Stimulated activated CD8-positive, alpha-beta memory T cell treated with anti-CD3 and anti-CD28 coated beads, Interleukin-4, amount 100 ng/mL, for 24 hours (primary cell): ENCODE measurements around the gene MYOD1.

Source experiments
- DNase-seq: peaks from one replicate; pipeline ENCODE4 v3.0.0-alpha.2; 2020; ENCODE audit warnings: low read depth

Gene MYOD1

DNA sequence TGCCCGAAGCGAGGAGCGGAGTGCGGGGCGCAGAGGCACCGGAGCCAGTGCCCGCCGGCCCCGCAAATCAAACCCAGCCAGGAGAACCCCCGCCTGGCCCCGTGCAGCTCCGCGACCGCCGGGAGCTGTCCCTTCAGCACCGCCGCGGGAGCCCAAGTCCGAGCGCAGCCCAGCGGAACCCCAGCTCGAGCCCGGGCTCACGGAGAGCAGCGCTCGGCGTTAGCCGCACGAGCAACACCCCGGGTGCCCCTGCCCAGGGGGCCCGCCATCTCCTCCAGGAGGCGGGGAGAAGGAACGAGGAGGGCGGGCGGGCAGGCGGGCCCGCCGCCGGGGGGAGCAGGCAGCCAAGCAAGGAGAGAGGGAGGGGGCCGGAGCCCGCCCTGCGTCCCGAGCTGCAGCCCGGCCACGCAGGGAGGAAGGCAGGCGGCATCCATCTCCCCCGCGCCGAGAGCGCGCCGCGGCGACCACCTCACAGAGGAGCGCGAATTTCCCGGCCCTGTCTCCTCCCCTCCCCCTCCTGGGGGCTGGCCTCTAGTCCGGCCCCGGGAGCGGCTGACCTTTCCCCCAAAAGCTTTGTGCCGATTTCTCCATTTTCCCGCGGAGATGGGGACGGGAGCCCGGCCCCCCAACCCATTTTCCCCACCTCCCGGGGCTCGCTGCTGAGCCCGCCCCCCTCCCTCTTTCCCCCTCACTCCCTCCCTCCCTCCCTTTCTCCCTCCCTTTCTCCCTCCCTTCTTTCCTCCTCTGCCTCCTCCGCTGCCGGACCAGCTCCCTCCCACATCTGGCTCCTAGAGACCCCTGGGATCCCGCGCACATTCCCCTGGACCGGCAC, 15.8 kb downstream of the MYOD1 start:
- peak; percentile 24 for DNase-seq

DNA sequence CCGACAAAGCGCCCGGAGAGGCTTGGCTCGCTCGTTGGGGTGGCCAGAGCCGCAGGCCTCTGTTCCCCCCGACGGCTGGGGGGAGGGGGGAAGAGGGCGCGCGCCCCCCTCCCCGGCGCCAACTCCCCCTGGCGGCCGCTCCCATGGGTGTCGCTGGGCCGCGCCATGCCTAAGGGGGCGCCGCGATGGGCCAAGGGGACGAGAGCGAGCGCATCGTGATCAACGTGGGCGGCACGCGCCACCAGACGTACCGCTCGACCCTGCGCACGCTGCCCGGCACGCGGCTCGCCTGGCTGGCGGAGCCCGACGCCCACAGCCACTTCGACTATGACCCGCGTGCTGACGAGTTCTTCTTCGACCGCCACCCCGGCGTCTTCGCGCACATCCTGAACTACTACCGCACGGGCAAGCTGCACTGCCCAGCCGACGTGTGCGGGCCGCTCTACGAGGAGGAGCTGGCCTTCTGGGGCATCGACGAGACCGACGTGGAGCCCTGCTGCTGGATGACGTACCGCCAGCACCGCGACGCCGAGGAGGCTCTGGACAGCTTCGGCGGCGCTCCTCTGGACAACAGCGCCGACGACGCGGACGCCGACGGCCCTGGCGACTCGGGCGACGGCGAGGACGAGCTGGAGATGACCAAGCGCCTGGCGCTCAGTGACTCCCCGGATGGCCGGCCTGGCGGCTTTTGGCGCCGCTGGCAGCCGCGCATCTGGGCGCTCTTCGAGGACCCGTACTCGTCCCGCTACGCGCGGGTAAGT, 16.6 kb downstream of the MYOD1 start:
- no peak for DNase-seq

DNA sequence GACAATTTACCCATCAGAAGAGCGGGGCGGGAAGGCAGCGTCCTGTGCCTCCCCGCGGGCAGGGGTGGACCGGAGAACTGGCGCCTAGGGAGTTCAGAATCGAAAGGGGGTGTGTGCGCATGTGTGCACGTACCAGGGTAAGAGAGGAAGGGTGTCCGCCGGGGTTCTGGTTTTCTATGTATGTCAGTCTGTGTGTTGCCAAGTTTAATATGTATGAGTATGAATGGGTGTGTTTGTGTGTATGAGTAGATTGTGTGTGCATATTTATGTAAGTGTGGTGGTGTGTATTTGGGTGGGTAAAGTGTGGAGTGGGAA, 17.2 kb downstream of the MYOD1 start:
- no peak for DNase-seq

DNA sequence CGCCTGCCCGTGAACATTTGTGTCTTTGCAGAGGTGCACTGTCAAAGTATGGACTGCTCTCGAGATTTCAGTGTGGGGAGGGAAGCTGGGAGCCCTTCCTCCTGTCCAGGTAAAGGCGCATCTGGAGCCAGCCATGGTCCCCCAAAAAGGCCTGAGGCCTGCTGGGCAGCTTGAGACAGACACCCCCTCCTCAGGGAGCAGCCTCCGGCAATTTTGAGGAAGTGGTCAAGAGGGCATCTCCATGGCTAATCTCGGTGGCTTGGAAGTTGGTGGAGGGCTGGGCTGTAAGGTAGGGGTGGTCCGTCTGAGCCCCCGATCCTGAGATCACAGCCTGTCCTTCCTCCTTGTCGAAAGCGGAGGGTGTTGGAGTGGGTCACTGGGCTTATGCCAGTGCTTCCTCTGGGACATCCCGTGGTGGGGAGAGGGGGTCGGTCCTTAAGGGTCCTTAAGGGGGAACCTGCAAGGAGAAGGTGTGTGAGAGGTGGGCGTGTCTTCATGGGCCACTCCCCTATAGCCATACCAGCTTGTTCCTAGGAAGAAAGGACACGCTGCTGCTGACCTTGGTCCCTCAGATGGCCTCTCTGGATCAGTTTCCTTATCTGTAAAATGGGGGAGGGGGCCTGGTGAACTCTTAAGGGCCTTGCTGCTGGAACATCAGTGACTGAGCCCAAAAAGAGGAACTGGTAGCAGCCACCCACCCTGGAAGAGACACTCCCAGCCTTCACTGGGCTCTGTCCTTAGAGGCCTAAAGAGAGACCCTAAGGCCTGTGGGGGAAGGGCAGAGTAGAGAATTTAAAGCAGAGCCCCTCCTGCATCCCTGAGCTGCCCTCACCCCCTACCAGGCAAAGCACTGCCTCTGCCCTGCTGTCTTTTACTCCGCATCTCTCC, 17.8 kb downstream of the MYOD1 start:
- DNase-seq, result no peak

DNA sequence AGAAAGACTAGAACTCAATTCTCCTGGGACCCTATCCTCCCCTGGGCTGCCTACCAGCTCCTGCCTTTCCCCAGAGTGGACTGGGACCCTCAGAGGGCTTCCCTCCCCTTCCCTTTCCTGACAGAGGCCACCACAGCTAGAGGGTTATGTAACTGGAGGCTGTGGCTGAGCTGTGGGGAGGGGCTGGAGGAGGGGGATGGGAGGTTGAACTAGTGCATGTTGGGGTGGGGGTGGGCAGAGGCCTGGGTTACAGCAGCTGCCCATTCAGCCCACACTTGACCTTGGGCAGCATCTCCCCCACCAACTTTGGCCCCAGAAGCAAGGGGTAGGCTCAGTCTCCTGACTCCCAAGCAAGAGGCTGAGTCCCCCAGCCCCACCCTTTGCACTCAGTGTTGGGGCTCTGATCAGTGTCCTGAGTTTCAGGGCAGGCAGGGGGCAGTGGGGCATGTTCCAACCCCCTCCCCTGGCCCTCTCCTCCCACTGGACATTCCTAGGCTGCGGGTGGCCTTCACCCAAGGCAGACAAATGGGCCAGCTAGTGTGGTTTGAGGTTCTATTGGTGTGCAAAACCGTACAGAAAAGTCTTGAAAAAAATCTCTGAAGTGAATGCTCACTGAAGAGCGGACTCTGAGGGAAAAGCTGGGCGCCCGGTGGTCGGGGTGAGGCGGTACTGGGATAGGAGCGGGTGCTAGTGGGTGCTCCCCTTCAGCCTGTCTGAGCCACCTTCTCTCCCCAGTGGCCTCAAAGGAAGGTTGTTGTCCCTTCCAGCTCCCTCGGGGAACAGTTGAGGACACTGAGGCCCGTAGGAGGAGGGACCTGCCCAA, 19.0 kb downstream of the MYOD1 start:
- no peak for DNase-seq

DNA sequence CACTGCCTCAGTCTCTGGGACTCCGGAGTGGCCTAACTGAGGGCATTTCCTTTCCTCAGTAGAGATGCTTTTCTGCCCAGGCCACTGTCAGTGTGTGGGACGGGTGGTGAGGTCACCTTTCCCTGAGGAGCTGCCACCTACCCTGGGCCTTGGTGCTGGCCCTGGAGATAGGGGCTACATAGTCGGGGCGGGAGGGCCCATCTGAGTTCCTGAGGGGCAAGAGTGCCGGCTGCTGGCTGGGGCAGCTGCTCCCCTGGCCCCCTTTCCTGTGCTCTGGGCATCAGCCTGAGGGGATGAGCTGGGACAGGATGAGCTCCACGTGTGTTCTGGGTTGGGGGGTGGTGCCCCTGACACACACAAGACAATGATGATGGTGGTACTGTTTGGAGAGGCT, 20.6 kb downstream of the MYOD1 start:
- DNase-seq, result no peak

DNA sequence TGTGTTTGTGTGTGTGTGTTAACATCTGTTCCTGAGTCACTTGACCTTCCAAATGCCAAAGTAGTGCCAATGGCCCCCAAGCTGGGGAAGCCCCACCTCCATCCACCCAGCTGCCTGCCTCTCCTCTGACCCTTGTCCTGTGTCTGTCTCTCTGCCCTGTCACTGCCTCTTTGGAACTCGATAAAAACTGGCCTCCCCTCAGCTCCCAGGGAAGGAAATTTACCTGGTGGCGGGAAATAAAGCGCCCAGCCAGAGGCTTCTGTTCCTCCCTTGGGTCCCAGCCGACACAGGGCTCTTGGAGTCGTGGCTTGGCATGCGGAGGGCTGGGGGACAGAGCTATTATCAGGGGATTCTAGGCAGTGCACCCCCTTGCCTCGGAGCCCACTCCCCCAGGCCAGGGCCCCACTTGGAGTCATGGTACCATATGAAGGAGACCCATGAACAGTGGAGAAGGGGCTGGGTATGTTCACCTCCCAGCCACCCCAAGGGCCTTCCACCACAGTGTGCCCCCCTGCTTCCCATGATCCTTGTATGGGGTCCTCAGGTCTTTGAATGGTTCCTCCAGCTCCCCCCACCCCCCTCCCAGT, 21.4 kb downstream of the MYOD1 start:
- no peak for DNase-seq

DNA sequence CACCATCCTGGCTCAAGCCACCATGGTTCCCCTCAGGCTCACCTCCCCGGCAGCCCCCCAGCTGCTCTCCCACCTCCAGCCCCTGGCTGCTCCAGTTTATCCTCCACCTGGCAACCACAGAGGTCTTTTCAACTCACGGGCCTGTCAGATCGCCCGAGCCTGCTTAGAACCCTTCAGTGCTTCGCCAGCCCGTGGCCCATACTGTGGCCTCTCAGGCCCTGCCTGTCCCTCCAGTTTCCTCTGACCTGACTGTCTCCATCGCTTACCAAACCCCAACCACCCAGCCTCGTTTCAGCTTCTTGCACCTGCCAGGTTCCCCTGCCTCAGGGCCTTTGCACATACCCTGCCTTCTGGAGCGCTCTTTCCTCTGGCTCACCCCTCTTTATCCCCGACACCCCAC, 22.1 kb downstream of the MYOD1 start:
- no peak for DNase-seq

DNA sequence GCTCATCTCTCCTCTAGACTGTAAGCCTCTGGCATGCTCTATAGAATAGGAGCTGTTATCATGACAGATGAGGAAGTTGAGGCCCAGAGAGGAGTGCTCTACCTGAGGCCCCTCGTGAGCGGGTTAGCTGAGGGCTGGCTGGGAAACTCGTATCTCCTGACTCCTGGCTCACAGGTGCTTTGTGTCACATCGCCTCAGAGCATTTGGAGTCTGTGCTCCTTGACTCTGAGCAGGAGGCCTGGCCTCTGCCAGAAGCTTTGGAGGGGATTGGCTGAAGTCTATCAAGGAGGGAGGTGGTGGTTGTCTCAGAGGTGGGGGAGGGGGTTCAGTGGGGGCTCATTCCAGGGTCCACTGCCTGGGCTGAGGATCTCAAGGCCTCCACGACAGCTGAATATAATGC, 22.6 kb downstream of the MYOD1 start:
- no peak for DNase-seq

DNA sequence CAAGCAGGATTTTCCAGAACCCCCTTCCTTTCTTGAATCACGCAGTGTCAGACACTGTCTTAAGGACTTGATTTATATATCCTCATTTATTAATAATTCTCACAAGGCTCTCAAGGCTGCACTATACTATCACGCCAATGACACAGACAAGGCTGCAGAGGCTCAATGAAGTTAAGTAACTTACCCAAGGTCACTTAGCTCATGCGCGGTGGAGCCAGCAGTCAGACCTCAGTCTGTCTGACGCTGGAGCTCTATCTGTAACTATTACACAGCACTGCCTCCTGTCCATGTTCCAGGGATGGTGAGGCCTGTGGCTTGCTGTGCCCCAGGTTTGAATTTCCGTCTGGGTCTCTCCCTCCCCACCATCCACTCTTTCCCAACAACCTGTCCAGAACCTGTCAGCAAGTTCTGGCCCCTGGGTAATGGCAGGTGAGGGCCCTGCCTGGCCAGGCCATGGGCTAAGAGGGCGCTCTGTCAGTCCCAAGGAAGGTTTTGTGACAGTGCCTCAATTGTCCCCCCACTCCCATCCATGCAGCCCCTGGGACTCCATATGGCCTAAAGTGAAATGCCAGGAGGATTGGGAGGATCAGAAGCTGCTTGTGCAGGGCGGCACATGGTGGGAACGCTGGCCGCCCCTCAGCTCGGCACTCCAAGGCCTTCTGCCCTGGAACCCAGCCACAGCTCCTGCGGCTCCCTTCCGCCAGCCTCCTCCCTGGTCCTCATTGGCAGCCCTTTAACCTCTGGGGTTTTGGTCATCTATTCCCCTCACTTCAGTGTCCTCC, 23.8 kb downstream of the MYOD1 start:
- no peak for DNase-seq

DNA sequence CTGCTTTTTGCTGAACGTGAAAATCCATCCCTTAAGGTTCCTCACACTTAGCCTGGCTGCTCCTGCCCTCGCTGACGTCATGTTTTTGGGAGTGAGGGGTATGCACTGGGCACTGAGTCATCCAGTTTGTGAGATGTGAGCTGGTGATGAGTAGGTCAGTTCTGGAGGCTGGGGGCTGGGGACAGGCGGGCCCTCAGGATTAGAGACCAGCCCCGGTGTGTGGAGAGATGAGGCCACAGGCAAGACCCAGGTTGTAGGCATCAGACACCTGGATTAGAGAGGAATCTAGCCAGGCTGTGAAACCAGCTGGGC, 24.4 kb downstream of the MYOD1 start:
- no peak for DNase-seq

DNA sequence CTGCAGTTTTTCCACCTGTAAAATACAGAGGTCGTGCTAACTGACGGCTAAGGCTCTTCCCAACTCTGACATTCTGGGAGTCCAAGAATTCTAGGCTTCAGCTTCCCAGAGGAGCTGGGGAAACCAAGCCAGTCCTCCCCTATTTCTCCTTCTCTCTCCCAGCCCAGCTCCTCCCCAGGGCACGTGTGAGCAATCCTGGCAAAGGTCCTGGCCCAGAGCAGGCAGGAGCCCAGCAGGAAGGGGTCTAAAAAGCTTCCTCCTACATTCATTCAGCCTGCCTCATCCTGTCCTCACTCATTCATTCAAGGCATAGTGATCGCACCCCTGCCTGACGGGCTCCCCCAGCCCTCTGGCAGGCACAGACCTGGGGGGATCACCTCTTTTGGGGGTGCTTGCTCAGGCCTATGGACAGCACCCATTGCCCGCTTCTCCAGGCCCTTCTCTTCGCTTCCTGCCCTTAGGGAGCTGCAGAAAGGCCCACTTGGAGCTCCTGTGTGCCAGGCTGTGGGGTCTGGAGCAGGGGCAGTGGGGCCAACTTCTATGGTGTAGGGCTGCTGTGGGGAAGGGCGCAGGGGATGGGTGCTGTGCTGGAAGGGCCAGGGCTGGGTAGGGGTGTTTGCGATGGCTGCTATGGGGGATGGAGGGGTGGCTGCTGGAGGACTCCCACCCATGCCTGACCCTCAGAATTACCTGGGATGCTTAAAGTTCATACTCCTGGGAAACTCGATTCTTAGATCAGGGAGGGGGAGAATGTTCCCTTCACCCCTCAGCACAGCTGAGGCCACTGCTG, 25.0 kb downstream of the MYOD1 start:
- DNase-seq, result no peak

DNA sequence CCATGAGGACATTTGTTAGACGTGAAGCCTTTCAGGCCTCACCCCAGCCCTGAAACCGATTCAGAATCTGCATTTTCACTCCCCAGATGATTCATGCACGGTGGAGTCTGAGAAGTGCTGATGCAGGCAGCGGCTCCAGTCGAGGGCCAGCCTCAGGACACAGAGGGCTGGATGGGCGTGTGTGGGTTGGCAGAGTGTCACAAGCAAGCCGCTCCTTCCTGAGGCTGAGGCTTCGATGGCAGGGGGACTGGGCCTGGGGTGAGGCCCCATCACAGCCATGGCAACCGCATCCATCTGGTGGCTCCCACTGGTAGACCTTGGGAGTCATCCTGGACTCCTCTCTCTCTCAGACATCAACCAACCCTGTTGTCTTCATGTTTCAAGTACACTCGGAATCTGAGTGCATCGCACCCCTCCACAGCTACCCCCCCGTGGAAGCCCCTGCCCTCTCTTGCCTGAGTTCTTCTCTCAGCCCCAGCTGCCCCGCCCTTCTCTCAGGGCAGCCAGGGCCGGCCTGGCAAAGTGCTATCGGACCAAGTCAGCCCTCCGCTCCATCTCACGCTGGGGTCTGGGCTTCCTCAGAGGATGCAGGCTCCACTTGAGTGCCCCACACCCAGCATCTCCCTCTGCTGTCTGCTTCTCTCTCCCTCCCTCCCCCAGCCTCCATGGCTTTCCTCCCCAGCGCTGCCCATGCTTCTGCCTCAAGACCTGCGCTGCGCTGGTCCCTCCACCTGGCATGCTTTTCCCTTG, 25.8 kb downstream of the MYOD1 start:
- DNase-seq, result no peak

DNA sequence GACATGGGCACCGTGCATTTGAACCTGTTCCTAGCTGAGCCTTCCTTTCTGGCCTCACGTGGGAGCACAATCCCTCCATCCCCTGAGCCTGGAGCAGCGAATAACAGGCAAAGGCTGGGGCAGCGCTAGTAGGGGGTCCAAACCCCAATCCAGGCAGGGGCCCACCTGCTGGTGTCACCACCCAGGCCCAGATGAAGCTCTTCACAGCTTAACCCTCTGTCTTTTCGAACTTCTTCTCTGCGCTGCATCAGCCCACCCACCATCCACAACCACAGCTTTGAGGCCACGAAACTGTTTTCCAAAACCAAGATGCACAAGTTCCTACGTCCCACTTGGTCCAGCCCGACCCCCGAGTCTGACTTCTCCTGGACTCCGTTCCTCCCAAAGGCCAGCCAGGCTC, 26.7 kb downstream of the MYOD1 start:
- DNase-seq, result no peak

DNA sequence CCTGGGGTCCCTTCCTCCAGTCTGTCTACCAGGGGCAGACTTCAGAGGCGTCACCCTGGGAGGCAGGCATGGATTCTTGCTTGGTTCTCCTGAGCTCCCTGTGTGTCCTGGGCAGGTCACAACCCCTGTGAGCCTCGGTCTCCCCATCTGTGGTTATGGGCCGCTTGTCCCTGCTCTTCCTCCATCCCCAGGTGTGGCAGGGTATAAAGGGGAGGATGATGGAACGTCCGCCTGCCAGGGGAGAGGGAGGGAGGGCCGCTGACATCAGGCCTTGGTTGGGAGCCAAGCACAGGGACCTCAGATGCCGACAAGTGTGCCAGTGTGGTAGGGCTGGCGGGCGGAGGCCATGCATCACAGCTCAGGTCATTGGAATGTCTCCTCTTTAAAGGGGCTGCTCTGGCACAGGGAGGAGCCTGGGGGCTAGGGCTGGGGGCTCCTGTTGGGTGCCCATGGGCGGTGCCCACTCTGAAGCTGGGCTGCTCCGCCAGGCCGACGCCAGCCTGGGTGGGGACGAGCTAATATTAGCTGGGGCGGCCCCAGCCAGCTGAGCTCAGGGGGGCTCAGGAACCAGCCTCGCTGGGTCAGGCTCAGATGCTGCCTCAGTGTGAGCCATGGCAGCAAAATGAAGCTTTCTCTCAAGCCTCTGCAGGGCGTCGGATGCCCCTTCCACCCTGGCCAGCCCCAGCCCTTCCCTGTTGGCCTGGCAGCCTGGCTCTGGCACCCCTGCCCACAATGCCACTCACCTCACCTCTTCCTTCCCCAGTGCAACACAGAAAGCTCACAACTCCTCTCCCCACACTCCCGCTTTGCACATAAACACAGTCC, 28.0 kb downstream of the MYOD1 start:
- no peak for DNase-seq

DNA sequence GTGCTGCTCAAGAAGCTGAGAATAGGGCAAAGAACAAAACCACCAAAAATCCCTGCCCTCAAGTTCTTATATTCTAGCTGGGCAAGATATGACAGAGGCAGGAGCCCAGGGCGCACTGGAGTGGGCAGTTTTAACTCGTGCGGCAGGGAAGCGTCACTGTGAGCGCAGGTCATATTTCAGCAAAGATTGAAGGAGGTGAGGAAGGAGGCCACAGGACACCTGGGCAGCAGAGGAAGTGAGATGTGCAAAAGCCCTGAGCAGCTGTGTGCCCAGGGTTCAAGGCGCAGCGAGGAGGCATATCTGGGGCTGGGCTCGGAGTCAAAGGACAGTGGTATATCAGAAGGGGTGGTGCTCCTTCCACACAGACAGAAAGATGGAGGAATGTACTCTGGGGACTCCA, 28.7 kb downstream of the MYOD1 start:
- DNase-seq, result no peak

DNA sequence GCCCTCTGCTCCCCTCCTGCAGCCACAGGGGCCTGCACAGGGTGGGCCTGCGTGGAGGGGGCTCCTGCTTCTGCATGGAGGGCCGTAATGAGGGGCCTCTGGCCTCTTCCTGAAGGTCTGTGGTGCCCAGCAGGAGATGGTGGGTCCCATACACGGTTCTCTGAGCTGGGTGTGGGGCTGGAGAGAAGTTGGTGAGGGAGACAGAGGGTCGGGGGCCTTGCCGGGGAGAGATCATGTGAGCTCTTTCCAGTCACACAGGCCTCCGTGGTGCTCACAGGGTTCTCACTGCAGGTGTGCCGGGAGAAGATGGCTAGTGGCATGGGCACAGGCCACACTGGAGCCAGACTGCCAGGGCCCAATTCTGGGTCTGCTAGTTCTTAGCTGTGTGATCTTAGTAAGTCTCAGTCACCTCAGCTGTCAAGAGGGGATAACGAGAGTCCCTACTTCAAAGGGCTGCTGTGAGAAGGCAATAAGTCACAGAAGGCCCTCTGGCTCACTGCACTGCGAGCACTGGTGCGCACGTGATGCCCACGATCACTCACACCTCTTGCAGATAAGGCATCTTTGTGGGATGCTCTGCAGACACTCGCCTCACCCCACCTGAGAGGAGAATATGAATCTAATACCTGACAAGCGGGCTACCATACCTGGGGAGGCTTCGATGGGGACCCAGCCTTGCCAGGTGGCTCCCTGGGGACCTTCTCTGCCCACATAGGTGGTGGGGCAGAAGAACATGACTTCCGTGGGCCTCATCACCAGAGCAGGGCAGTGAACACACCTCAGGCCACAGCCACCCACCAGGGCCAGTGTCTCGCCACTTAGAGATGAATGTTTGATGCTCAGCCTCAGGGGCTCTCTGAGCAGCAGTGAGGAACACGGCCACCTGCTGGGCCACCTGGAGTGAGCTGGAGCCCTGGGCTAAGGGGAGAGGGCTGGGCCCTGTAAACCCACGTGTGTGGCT, 29.7 kb downstream of the MYOD1 start:
- no peak for DNase-seq
